ENCODE measurements around the gene FLRT2. TPM values are rescaled to one million over a fixed set of nuclear protein-coding genes. Genes with fewer than 3 reads are reported as not detected.

Gene FLRT2
- total RNA-seq, 1 experiment from 2014 or later: 0.17 TPM

DNA sequence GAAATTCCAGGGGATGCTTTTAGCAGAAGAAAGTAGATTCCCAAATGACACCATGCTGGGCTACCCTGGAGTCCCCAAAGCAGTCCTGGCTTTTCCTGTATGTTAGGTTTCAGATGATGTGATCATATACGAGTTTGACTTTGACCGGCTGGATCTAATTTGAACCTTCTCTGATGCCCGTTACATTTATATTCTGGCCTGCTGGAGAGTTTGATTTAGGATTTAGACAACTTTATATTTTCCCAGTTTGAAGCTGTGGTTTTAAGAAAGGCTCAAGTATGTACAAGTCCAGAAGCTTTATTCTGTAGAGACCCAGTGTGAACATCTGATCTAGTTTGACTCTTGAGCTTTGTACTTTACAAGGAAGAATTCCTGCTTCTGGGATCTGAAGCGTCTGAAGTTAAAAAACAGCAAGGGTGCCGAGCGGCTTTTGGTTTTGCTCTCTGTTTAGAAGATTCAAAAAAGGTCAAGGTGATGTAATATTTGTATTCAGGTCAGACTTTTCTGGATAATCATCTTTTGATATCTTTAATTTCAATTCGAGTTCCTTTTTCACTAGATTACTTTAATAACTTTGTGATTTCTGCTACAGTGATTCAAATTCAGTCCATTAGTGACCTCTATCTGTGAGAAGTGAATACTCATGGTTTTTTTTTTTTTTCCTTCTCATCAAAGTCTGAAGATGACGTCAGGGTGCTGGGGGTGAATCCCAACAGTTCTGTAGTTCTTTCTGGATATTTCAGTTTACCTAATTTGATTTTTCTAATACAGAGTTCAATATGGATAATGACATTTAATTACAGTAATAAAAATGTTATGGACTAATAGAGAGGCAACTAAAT is 6.3 kb downstream of the FLRT2 start:
- Histone ChIP-seq H2AFZ (ENCODE audit: low read depth, low read length, poor library complexity, severe bottlenecking) (no peak overlapping the region), H3K27ac (ENCODE audit: low read depth, low read length) (no peak overlapping the region), H3K79me2 (ENCODE audit: insufficient read depth, low read length) (no peaks in the 10 kb centered on the region), H3K27me3 (ENCODE audit: insufficient read depth, low read length) (no peaks in the 10 kb centered on the region), H3K36me3 (ENCODE audit: control insufficient read depth in 1 of 2, insufficient read depth in 2 of 2, low read length in 2 of 2) (no peaks in the 10 kb centered on the region), H3K4me1 (ENCODE audit: control insufficient read depth in 1 of 2, insufficient read depth in 2 of 2, low read length in 2 of 2) (no peaks in the 10 kb centered on the region), H3K9ac (ENCODE audit: low read length) (no peak overlapping the region), H3K4me3 (replicated peaks in 1 of 2; ENCODE audit: low read depth in 1 of 2, low read length in 2 of 2) (no peak overlapping the region), H3K4me2 (ENCODE audit: low read length) (no peak overlapping the region), H3K9me2 (ENCODE audit: insufficient read depth) (no peaks in the 10 kb centered on the region), H4K20me1 (ENCODE audit: insufficient read depth) (no peaks in the 10 kb centered on the region), H3K9me3 (ENCODE audit: control insufficient read depth in 1 of 2, insufficient read depth in 1 of 2, low read depth in 1 of 2, low read length in 2 of 2) (peaks cover 8 to 22% of the 10 kb centered on the region in 2 experiments; a peak in 2 of 4 replicates)
- TF ChIP-seq YY1 (IDR thresholded peaks at IDR 0.05; ENCODE audit: extremely low read depth, insufficient replicate concordance, low read depth, low read length) (no peak), FOSL1 (IDR thresholded peaks at IDR 0.05; ENCODE audit: low read depth) (no peak), JUND (IDR thresholded peaks at IDR 0.05) (no peak), SRF (IDR thresholded peaks at IDR 0.05; ENCODE audit: low read depth) (no peak), POLR2A (IDR thresholded peaks at IDR 0.05; ENCODE audit: borderline replicate concordance, extremely low read depth, insufficient read depth, insufficient read length) (no peak), CEBPB (IDR thresholded peaks at IDR 0.05; ENCODE audit: low read depth) (no peak), CTCF (IDR thresholded peaks at IDR 0.05 in 2 of 3, conservative IDR thresholded peaks at IDR 0.05 in 1 of 3; ENCODE audit: borderline replicate concordance in 1 of 3, insufficient read depth in 1 of 3, low read depth in 2 of 3, low read length in 2 of 3) (no peak), RAD21 (IDR thresholded peaks at IDR 0.05; ENCODE audit: low read depth) (no peak)
- ChIA-PET RAD21 (ENCODE audit: low non-redundant PET in 1 of 2, low total read pairs in 2 of 2, uncharacterized antibody in 2 of 2, unreplicated experiment in 2 of 2) (no interaction called here), CTCF (no interaction called here), POLR2A (no interaction called here)
- DNase-seq (ENCODE audit: low read depth, low spot score) (no peak), ATAC-seq (no peak)
- intact Hi-C loops (cut with micrococcal nuclease): no loop called here
- BruUV-seq (replicated peaks): no TSS peak

- intact Hi-C loops (cut with micrococcal nuclease): no loop called here
- no peaks in the 10 kb centered on the region for H3K4me1 ChIP-seq (ENCODE audit: control insufficient read depth in 1 of 2, insufficient read depth in 2 of 2, low read length in 2 of 2)
- DNase-seq (ENCODE audit: low read depth, low spot score): no peak
- H3K27ac ChIP-seq (ENCODE audit: low read depth, low read length): no peak overlapping the region
- peaks cover 8 to 22% of the 10 kb centered on the region in 2 experiments; a peak in 2 of 4 replicates for H3K9me3 ChIP-seq (ENCODE audit: control insufficient read depth in 1 of 2, insufficient read depth in 1 of 2, low read depth in 1 of 2, low read length in 2 of 2)
- no peaks in the 10 kb centered on the region for H3K36me3 ChIP-seq (ENCODE audit: control insufficient read depth in 1 of 2, insufficient read depth in 2 of 2, low read length in 2 of 2)
- POLR2A ChIA-PET: no interaction called here
- H3K9ac ChIP-seq (ENCODE audit: low read length): no peak overlapping the region
- H4K20me1 ChIP-seq (ENCODE audit: insufficient read depth): no peaks in the 10 kb centered on the region
- no peaks in the 10 kb centered on the region for H3K27me3 ChIP-seq (ENCODE audit: insufficient read depth, low read length)
- H3K79me2 ChIP-seq (ENCODE audit: insufficient read depth, low read length): no peaks in the 10 kb centered on the region
- H3K4me3 ChIP-seq (replicated peaks in 1 of 2; ENCODE audit: low read depth in 1 of 2, low read length in 2 of 2): no peak overlapping the region
- TF ChIP-seq JUND (IDR thresholded peaks at IDR 0.05) (no peak), SRF (IDR thresholded peaks at IDR 0.05; ENCODE audit: low read depth) (no peak), MAX (IDR thresholded peaks at IDR 0.05) (no peak), EZH2 (IDR thresholded peaks at IDR 0.05) (no peak), RAD21 (IDR thresholded peaks at IDR 0.05; ENCODE audit: low read depth) (no peak)
- ATAC-seq: no peak
- no peak overlapping the region for H3K4me2 ChIP-seq (ENCODE audit: low read length)
- H3K9me2 ChIP-seq (ENCODE audit: insufficient read depth): no peaks in the 10 kb centered on the region
- BruUV-seq (replicated peaks): no TSS peak
- RAD21 ChIA-PET (ENCODE audit: low non-redundant PET in 1 of 2, low total read pairs in 2 of 2, uncharacterized antibody in 2 of 2, unreplicated experiment in 2 of 2): no interaction called here
- H2AFZ ChIP-seq (ENCODE audit: low read depth, low read length, poor library complexity, severe bottlenecking): no peak overlapping the region
- CTCF ChIA-PET: no interaction called here
Measured at GRCh38 chr14:85536833-85537190, 6.9 kb downstream of the FLRT2 start.

Data from HCT116 (cell line).